Fibroblast of lung (primary cell): ENCODE data around the gene MYO10. TPM values are rescaled to one million over a fixed set of nuclear protein-coding genes. Genes with fewer than 3 reads are reported as not detected.

Source experiments
- DNase-seq, 2 donors: peaks; one replicate each; pipeline versions ENCODE4 v3.0.0 to v3.0.0-alpha.2; 2010; ENCODE audit warnings: low read depth in 2 of 2
- H2AFZ ChIP-seq: 2 replicates; pipeline ENCODE4 v1.5.1; 2012; ENCODE audit warnings: low read length, control low read depth, inconsistent platforms
- H3K27ac ChIP-seq: 2 replicates; pipeline ENCODE4 v1.5.1; 2011; ENCODE audit warnings: low read length, control low read depth; ENCODE audit not compliant: insufficient read depth
- H3K27me3 ChIP-seq: 2 replicates; pipeline ENCODE4 v1.5.1; 2011; ENCODE audit warnings: mild to moderate bottlenecking, low read length; ENCODE audit not compliant: control insufficient read depth, insufficient read depth
- H3K36me3 ChIP-seq: 2 replicates; pipeline ENCODE4 v1.5.1; 2011; ENCODE audit warnings: low read length; ENCODE audit not compliant: control insufficient read depth, insufficient read depth
- H3K4me1 ChIP-seq: 2 replicates; pipeline ENCODE4 v1.5.1; 2011; ENCODE audit warnings: low read length; ENCODE audit not compliant: control insufficient read depth, insufficient read depth; ENCODE audit errors: extremely low read depth
- H3K4me2 ChIP-seq: 2 replicates; pipeline ENCODE4 v1.5.1; 2011; ENCODE audit warnings: low read length, control low read depth; ENCODE audit not compliant: insufficient read depth; ENCODE audit errors: extremely low read depth
- H3K4me3 ChIP-seq, 4 experiments: fragments of 200-600 bp in 1 of 4; sonication (generic) in 1 of 4; replicated peaks in 1 of 4; 2 replicates each; pipeline ENCODE4 v1.5.1; 2011 to 2016; ENCODE audit warnings: low read length in 4 of 4, low read depth in 3 of 4, mild to moderate bottlenecking in 3 of 4, control low read depth in 2 of 4, inconsistent platforms in 1 of 4, mixed read lengths in 1 of 4; ENCODE audit not compliant: insufficient read depth in 1 of 4; ENCODE audit errors: control extremely low read depth in 1 of 4
- H3K79me2 ChIP-seq: 2 replicates; pipeline ENCODE4 v1.5.1; 2012; ENCODE audit warnings: mild to moderate bottlenecking, low read length, inconsistent platforms; ENCODE audit not compliant: control insufficient read depth, insufficient read depth
- H3K9ac ChIP-seq: 2 replicates; pipeline ENCODE4 v1.5.1; 2011; ENCODE audit warnings: mild to moderate bottlenecking, low read length, control low read depth; ENCODE audit not compliant: insufficient read depth
- H3K9me3 ChIP-seq: 2 replicates; pipeline ENCODE4 v1.5.1; 2012; ENCODE audit warnings: low read depth, low read length; ENCODE audit not compliant: control insufficient read depth, insufficient read depth
- H4K20me1 ChIP-seq: 2 replicates; pipeline ENCODE4 v1.5.1; 2011; ENCODE audit warnings: low read length; ENCODE audit not compliant: control insufficient read depth, insufficient read depth; ENCODE audit errors: extremely low read depth
- EZH2 ChIP-seq: IDR thresholded peaks from 2 replicates; pipeline ENCODE4 v1.5.1; 2012; ENCODE audit warnings: low read length, control low read depth, mild to moderate bottlenecking; ENCODE audit errors: missing control alignments
- polyA plus RNA-seq, 2 donors: library from polyadenylated mRNA; depleted of rRNA in 1 of 2; stranded (reverse) in 1 of 2; unstranded in 1 of 2; fragments of >200 nt; gene quantifications; 2 replicates each; pipeline ENCODE4 v1.2.1, GENCODE V29; 2011 to 2012; ENCODE audit warnings: missing spikeins in 1 of 2
- total RNA-seq: library from RNA; depleted of rRNA; stranded (reverse); fragments of >200 nt; gene quantifications from 2 replicates; pipeline ENCODE4 v1.2.1, GENCODE V29; 2014
- TF ChIP-seq, protein P1 (sequence below), 2 donors: IDR thresholded peaks in 1 of 2; conservative IDR thresholded peaks in 1 of 2; 1 replicate in 1 of 2; 2 replicates in 1 of 2; pipeline ENCODE4 v1.5.1; 2011 to 2012; ENCODE audit warnings: low read length in 2 of 2, control low read depth in 1 of 2, inconsistent platforms in 1 of 2, low read depth in 1 of 2, mild to moderate bottlenecking in 1 of 2

Gene MYO10
- total and polyA plus RNA-seq, 2 donors (not counting 1 experiment from before 2014, with no cell fraction given) = 16.6 to 82.2 TPM

DNA sequence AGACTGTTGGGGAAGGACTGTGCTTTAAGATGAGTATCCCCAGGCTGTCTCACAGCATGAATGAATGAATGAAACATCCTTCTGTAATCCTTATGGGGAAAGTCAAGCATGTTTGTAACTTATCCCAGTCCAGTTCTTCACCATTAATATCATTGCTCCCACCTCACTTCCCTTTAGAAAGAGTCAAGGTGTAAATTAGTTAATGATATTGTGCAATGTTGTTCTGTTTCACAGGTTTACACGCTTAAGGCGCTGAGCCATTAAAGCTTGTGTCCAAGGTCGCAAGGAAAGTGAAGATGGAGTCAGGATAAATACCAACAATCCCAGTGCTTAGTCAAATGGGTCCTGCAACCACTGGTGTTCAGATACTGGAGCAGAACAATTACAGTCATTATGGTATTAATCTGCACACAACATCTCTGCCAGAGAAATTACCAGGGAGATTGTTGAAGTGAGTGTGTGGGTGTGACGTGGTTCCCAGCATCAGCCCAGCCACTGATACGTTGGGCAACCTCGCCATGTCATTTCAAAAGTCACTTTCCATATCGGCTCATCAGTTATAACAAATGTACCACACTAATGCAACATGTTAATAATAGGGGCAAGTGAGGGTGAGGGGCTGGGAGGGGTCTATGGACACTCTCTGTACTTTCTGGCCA lies 1.5 kb upstream of the MYO10 start:
- no peak for DNase-seq
- no peak for TF ChIP-seq EZH2
- TF ChIP-seq, protein P1, sequence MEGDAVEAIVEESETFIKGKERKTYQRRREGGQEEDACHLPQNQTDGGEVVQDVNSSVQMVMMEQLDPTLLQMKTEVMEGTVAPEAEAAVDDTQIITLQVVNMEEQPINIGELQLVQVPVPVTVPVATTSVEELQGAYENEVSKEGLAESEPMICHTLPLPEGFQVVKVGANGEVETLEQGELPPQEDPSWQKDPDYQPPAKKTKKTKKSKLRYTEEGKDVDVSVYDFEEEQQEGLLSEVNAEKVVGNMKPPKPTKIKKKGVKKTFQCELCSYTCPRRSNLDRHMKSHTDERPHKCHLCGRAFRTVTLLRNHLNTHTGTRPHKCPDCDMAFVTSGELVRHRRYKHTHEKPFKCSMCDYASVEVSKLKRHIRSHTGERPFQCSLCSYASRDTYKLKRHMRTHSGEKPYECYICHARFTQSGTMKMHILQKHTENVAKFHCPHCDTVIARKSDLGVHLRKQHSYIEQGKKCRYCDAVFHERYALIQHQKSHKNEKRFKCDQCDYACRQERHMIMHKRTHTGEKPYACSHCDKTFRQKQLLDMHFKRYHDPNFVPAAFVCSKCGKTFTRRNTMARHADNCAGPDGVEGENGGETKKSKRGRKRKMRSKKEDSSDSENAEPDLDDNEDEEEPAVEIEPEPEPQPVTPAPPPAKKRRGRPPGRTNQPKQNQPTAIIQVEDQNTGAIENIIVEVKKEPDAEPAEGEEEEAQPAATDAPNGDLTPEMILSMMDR (conservative IDR thresholded peaks at IDR 0.05 in 1 of 2, IDR thresholded peaks at IDR 0.05 in 1 of 2; ENCODE audit: low read depth in 1 of 2, low read length in 2 of 2) = no peak
- Histone ChIP-seq H3K4me2 (no peak overlapping the region), H3K27me3 (no peaks in the 10 kb centered on the region), H3K9ac (no peak overlapping the region), H3K36me3 (no peaks in the 10 kb centered on the region), H3K4me3 (no peak overlapping the region), H3K27ac (no peak overlapping the region), H4K20me1 (no peaks in the 10 kb centered on the region), H3K79me2 (peaks cover 34% of the 10 kb centered on the region), H2AFZ (no peak overlapping the region), H3K4me1 (peaks cover 5% of the 10 kb centered on the region), H3K9me3 (no peaks in the 10 kb centered on the region)

DNA sequence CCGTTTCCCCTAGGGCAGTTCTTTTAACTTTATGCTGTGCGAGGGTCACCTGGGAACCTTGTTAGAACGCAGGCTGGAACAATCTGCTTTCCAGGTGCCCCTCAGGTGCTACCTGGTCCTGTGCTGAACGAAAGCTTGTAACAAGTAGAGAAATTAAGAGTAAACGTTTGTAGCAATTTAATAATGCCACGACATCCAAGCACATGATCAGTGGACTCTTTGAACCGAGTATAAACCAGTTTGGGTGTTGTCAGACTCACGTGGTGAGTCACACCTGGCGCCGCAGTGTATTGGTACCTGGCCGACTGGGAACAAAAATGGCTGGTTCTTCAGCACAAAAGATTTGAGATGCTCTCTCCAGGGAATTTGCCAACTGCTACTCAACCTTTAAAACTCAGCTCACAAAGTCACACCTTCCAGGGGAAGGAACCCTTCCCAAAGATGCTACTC lies 926 bp upstream of the MYO10 start:
- H3K9ac ChIP-seq = no peak overlapping the region
- peak overlapping the region; percentile 87 for H3K4me2 ChIP-seq
- H3K27ac ChIP-seq = peak overlapping the region; percentile 69
- H3K79me2 ChIP-seq = peaks cover 40% of the 10 kb centered on the region
- peak overlapping the region; percentile 70 to 86 (median 80) for H3K4me3 ChIP-seq
- DNase-seq = no peak
- no peaks in the 10 kb centered on the region for H3K27me3 ChIP-seq
- H3K4me1 ChIP-seq = peaks cover 7% of the 10 kb centered on the region
- H4K20me1 ChIP-seq = no peaks in the 10 kb centered on the region
- no peaks in the 10 kb centered on the region for H3K9me3 ChIP-seq
- no peaks in the 10 kb centered on the region for H3K36me3 ChIP-seq
- no peak for TF ChIP-seq EZH2
- TF ChIP-seq, protein P1 (conservative IDR thresholded peaks at IDR 0.05 in 1 of 2, IDR thresholded peaks at IDR 0.05 in 1 of 2; ENCODE audit: low read depth in 1 of 2, low read length in 2 of 2) = no peak
- peak overlapping the region; percentile 93 for H2AFZ ChIP-seq

DNA sequence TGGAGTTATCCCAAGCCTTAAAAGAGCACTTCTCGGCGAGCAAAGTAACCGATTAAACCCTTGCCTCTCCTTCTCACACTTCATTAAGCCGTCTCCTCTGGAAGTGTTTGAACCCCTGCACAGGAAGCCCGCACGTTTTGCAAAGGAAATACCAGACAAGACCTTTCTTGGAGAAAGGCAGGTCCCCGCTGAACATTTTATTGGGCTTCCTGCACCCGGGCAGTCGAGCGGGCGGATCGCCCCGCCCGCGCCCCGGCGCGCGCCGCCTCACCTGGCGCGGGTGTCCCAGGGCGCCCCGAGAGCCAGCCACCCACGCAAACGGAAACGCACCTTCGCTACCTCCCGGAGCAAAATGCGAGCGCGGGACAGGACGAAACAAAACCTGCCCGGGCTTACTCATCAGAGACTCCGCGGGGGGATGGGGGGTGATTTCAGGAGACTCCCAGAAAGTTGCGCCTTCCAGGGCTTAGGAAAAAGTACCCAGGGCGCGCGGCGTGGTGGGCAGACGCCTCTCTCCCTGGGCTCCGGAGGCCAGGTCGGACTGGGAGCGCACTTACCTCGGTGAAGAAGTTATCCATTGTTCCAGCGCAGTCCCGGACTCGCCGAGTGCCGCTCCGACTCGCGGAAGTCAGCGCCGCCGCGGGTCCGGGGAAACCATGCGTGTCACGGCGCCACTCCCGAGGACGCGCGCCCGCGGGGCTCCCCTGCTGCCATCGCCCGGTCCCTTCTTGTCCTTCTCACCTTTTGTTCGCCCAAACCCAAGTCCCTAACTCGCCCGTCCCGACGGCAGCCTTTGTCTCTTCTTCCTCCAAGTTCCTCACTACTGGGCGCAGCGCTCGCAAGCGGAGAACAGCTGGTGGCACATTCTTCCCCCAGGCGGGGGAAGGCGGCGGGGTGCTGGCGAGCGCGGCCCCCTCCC lies 598 bp downstream of the MYO10 start:
- Histone ChIP-seq H3K27me3 (no peaks in the 10 kb centered on the region), H3K4me1 (peaks cover 7% of the 10 kb centered on the region), H3K36me3 (no peaks in the 10 kb centered on the region), H4K20me1 (no peaks in the 10 kb centered on the region), H3K4me2 (peak overlapping the region; percentile 76), H3K4me3 (peak overlapping the region; percentile 60 to 95 (median 92)), H3K9me3 (no peaks in the 10 kb centered on the region), H2AFZ (peak overlapping the region; percentile 47), H3K9ac (peak overlapping the region; percentile 94), H3K79me2 (peaks cover 53% of the 10 kb centered on the region), H3K27ac (peak overlapping the region; percentile 90)
- peak; percentile 39 to 47 for DNase-seq
- no peak for TF ChIP-seq EZH2
- TF ChIP-seq, protein P1 (conservative IDR thresholded peaks at IDR 0.05 in 1 of 2, IDR thresholded peaks at IDR 0.05 in 1 of 2; ENCODE audit: low read depth in 1 of 2, low read length in 2 of 2) = no peak
